Measurements from ENCODE around the gene PDLIM4.

GRCh38 chr5:132209901-132210545 is 47.5 kb upstream of the PDLIM4 start:
- TF ChIP-seq CTCF (IDR thresholded peaks at IDR 0.05) (no peak), POLR2AphosphoS5 (IDR thresholded peaks at IDR 0.05) (no peak)
